ENCODE results near the gene ETAA1.
A peak's percentile ranks its signal among the peaks of the same experiment; 100 is the strongest.

DNA sequence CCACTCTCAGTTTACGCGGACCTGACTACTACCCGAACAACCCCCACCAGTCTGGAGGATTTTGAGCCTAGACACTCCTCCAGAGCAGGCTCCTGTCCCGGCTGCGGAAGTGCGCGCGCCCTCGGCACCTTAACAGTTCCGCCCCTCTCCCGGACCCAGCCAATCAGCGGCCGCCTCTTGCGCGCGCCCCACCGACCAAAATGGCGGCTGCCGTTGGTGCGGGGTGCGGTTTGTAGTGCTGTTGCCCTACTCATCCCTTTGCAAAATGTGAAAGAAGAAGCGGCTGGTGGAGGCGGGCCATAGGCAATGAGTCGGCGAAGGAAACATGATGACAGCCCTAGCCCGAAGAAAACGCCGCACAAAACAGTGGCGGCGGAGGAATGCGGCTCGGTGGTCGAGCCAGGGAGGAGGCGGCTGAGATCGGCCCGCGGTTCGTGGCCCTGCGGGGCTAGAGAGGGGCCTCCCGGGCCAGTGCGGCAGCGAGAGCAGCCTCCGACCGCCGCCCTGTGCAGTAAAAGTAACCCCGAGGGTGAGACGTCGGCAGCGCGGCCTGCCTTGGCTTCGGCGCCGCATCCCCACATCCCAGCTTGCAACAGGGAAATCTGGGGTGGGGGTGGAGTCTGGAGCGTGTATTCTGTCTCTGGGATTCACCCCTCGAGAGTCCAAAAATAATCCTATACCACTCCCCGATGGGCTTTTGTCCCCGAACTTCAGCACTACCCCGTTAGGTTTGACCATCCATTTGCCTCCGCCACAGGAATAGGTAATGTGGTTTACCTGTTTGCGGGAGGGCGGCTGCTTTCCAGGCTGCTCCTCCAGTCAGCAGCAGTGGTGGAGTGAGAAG, at the start of gene ETAA1:
- TF ChIP-seq, protein P1, sequence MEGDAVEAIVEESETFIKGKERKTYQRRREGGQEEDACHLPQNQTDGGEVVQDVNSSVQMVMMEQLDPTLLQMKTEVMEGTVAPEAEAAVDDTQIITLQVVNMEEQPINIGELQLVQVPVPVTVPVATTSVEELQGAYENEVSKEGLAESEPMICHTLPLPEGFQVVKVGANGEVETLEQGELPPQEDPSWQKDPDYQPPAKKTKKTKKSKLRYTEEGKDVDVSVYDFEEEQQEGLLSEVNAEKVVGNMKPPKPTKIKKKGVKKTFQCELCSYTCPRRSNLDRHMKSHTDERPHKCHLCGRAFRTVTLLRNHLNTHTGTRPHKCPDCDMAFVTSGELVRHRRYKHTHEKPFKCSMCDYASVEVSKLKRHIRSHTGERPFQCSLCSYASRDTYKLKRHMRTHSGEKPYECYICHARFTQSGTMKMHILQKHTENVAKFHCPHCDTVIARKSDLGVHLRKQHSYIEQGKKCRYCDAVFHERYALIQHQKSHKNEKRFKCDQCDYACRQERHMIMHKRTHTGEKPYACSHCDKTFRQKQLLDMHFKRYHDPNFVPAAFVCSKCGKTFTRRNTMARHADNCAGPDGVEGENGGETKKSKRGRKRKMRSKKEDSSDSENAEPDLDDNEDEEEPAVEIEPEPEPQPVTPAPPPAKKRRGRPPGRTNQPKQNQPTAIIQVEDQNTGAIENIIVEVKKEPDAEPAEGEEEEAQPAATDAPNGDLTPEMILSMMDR (IDR thresholded peaks at IDR 0.05), result peak in 1 of 4 experiments; percentile 5
- peak; percentile 88 for TF ChIP-seq POLR2AphosphoS5 (IDR thresholded peaks at IDR 0.05)
- TF ChIP-seq POLR2A (IDR thresholded peaks at IDR 0.05), result peak; percentile 77

All from prostate gland (tissue), 2 donors.